SK-N-SH (cell line): Measurements from ENCODE around the gene SOD1. TPM values are rescaled to one million over a fixed set of nuclear protein-coding genes. Genes with fewer than 3 reads are reported as not detected.

ENCODE experiments used
- CTCF ChIA-PET: fragments of 300-600, 350-600 bp; formaldehyde crosslinking; extraction: SDS; loops from one replicate; lab custom pipeline; 2021; lab: Yijun Ruan, JAX
- POLR2A ChIA-PET: fragments of 350-600 bp; sonication (Branson Sonifier 250); formaldehyde crosslinking; extraction: SDS; loops from one replicate; lab custom pipeline; 2020; ENCODE audit warnings: antibody characterized with exemption, inconsistent platforms; lab: Yijun Ruan, JAX
- DNase-seq: peaks from one replicate; pipeline ENCODE4 v3.0.0; 2012
- H2AFZ ChIP-seq: fragments of 200-600 bp; sonication (generic); 2 replicates; pipeline ENCODE4 v1.8.1; 2016; ENCODE audit warnings: antibody characterized with exemption, mild to moderate bottlenecking, low read depth
- H3F3A ChIP-seq: fragments of 200-600 bp; sonication (generic); replicated peaks from 2 replicates; pipeline ENCODE3; 2016; ENCODE audit warnings: antibody characterized with exemption, mild to moderate bottlenecking; ENCODE audit not compliant: insufficient read depth
- H3K27ac ChIP-seq, 2 experiments: fragments of 200-500 bp in 1 of 2; fragments of 200-600 bp in 1 of 2; sonication (Bioruptor generic) in 1 of 2; sonication (generic), shearing (Covaris generic) in 1 of 2; 2 replicates each; pipeline versions ENCODE4 v1.5.1 to v1.6.1; 2014 to 2016; ENCODE audit warnings: low read depth in 2 of 2, inconsistent platforms in 1 of 2, low read length in 1 of 2, mild to moderate bottlenecking in 1 of 2, mixed read lengths in 1 of 2
- H3K27me3 ChIP-seq: fragments of 200-600 bp; sonication (generic), shearing (Covaris generic); 2 replicates; pipeline ENCODE4 v1.6.1; 2016; ENCODE audit warnings: mixed run types; ENCODE audit not compliant: insufficient read depth
- H3K36me3 ChIP-seq, 2 experiments: fragments of 200-500 bp in 1 of 2; fragments of 200-600 bp in 1 of 2; sonication (Bioruptor generic) in 1 of 2; sonication (generic) in 1 of 2; replicated peaks in 1 of 2; 2 replicates each; pipeline versions ENCODE3 to v1.5.1; 2014 to 2016; ENCODE audit warnings: low read length in 1 of 2, mild to moderate bottlenecking in 1 of 2; ENCODE audit not compliant: insufficient read depth in 2 of 2, control insufficient read depth in 1 of 2
- H3K4me1 ChIP-seq, 2 experiments: fragments of 200-500 bp in 1 of 2; fragments of 200-600 bp in 1 of 2; sonication (Bioruptor generic) in 1 of 2; sonication (generic), shearing (Covaris generic) in 1 of 2; 2 replicates each; pipeline versions ENCODE4 v1.5.1 to v1.6.1; 2014 to 2016; ENCODE audit warnings: low read depth in 1 of 2, low read length in 1 of 2, mixed run types in 1 of 2; ENCODE audit not compliant: insufficient read depth in 2 of 2, control insufficient read depth in 1 of 2
- H3K4me2 ChIP-seq: fragments of 200-600 bp; sonication (generic), shearing (Covaris generic); 2 replicates; pipeline ENCODE4 v1.6.1; 2017; ENCODE audit warnings: mixed run types
- H3K4me3 ChIP-seq, 2 experiments: fragments of 200-500 bp in 1 of 2; fragments of 200-600 bp in 1 of 2; sonication (Bioruptor generic) in 1 of 2; sonication (generic), shearing (Covaris generic) in 1 of 2; 2 replicates each; pipeline versions ENCODE4 v1.5.1 to v1.8.1; 2014 to 2016; ENCODE audit warnings: low read depth in 2 of 2, inconsistent platforms in 1 of 2, low read length in 1 of 2, mild to moderate bottlenecking in 1 of 2, mixed read lengths in 1 of 2, moderate library complexity in 1 of 2
- H3K79me2 ChIP-seq: fragments of 200-600 bp; sonication (generic); 2 replicates; pipeline ENCODE4 v1.8.1; 2017; ENCODE audit warnings: mild to moderate bottlenecking; ENCODE audit not compliant: insufficient read depth
- H3K9ac ChIP-seq: fragments of 200-600 bp; sonication (generic); 2 replicates; pipeline ENCODE4 v1.6.1; 2017; ENCODE audit warnings: mixed run types
- H3K9me2 ChIP-seq: fragments of 200-600 bp; sonication (generic); 2 replicates; pipeline ENCODE4 v1.6.1; 2017; ENCODE audit warnings: mixed run types
- H3K9me3 ChIP-seq: fragments of 200-600 bp; sonication (generic); 2 replicates; pipeline ENCODE4 v1.6.1; 2017; ENCODE audit warnings: mixed run types, mild to moderate bottlenecking, moderate library complexity
- H4K20me1 ChIP-seq: fragments of 200-600 bp; sonication (generic); 2 replicates; pipeline ENCODE4 v1.6.1; 2017; ENCODE audit warnings: mild to moderate bottlenecking, mixed run types; ENCODE audit not compliant: insufficient read depth
- CHD2 ChIP-seq: fragments of 150-350 bp; IDR thresholded peaks from 2 replicates; pipeline ENCODE4 v1.6.1; 2018; ENCODE audit warnings: low read length; ENCODE audit not compliant: partially characterized antibody
- ELF1 ChIP-seq: IDR thresholded peaks from 2 replicates; pipeline ENCODE4 v1.4.0; 2012
- EP300 ChIP-seq, 2 experiments: IDR thresholded peaks; 2 replicates each; pipeline versions ENCODE4 v1.4.0 to v1.6.1; 2012; ENCODE audit warnings: borderline replicate concordance in 1 of 2, low read depth in 1 of 2, low read length in 1 of 2
- EZH2phosphoT487 ChIP-seq: fragments of 200-600 bp; sonication (generic); IDR thresholded peaks from 2 replicates; pipeline ENCODE4 v1.6.1; 2017; ENCODE audit warnings: low read depth, mixed run types, mild to moderate bottlenecking, antibody characterized with exemption, moderate library complexity, borderline replicate concordance
- FOSL2 ChIP-seq: IDR thresholded peaks from 2 replicates; pipeline ENCODE4 v1.4.0; 2012; ENCODE audit warnings: low read depth, mild to moderate bottlenecking, moderate library complexity, borderline replicate concordance
- FOXJ3 ChIP-seq: sonication (generic); formaldehyde crosslinking; IDR thresholded peaks from 2 replicates; pipeline ENCODE4 v1.5.1; 2020; ENCODE audit warnings: mild to moderate bottlenecking, missing genetic modification reagents
- GABPA ChIP-seq: IDR thresholded peaks from 2 replicates; pipeline ENCODE4 v1.4.0; 2012; ENCODE audit warnings: low read depth, mild to moderate bottlenecking
- JUND ChIP-seq: IDR thresholded peaks from 2 replicates; pipeline ENCODE4 v1.4.0; 2012
- MEF2A ChIP-seq: IDR thresholded peaks from 2 replicates; pipeline ENCODE4 v1.4.0; 2012; ENCODE audit warnings: low read depth, borderline replicate concordance
- MXI1 ChIP-seq: IDR thresholded peaks from 2 replicates; pipeline ENCODE4 v1.6.1; 2012; ENCODE audit warnings: mild to moderate bottlenecking, low read depth, low read length, improper control_type of control experiment
- NFIC ChIP-seq: IDR thresholded peaks from 2 replicates; pipeline ENCODE4 v1.4.0; 2012; ENCODE audit warnings: borderline replicate concordance
- NRF1 ChIP-seq: IDR thresholded peaks from 2 replicates; pipeline ENCODE4 v1.6.1; 2012; ENCODE audit warnings: low read depth, mild to moderate bottlenecking, low read length
- POLR2AphosphoS5 ChIP-seq: IDR thresholded peaks from 2 replicates; pipeline ENCODE4 v1.6.1; 2012; ENCODE audit warnings: low read depth, low read length
- RCOR1 ChIP-seq: fragments of 150-350 bp; IDR thresholded peaks from 2 replicates; pipeline ENCODE4 v1.6.1; 2017; ENCODE audit warnings: antibody characterized with exemption, low read length
- RFX5 ChIP-seq: IDR thresholded peaks from 2 replicates; pipeline ENCODE4 v1.6.1; 2012; ENCODE audit warnings: mild to moderate bottlenecking, improper control_type of control experiment, low read length
- RXRA ChIP-seq: IDR thresholded peaks from 2 replicates; pipeline ENCODE4 v1.4.0; 2012; ENCODE audit warnings: low read depth, mild to moderate bottlenecking, borderline replicate concordance
- SIN3A ChIP-seq: IDR thresholded peaks from 2 replicates; pipeline ENCODE4 v1.6.1; 2012; ENCODE audit warnings: low read depth, mild to moderate bottlenecking, low read length, moderate library complexity, borderline replicate concordance
- SMC3 ChIP-seq: IDR thresholded peaks from 2 replicates; pipeline ENCODE4 v1.6.1; 2012; ENCODE audit warnings: low read depth, low read length, improper control_type of control experiment
- TAF1 ChIP-seq: IDR thresholded peaks from 2 replicates; pipeline ENCODE4 v1.6.1; 2012; ENCODE audit warnings: low read depth, mild to moderate bottlenecking, low read length, moderate library complexity, borderline replicate concordance
- TCF12 ChIP-seq: IDR thresholded peaks from 2 replicates; pipeline ENCODE4 v1.4.0; 2012
- TEAD4 ChIP-seq: IDR thresholded peaks from 2 replicates; pipeline ENCODE4 v1.4.0; 2012; ENCODE audit warnings: mild to moderate bottlenecking, borderline replicate concordance; ENCODE audit not compliant: insufficient read depth
- YY1 ChIP-seq: IDR thresholded peaks from 2 replicates; pipeline ENCODE4 v1.4.0; 2012; ENCODE audit warnings: low read depth, mild to moderate bottlenecking
- WGBS: methylation state at CpG from one replicate; pipeline ENCODE4 v1.1.6; 2017; ENCODE audit warnings: low lambda C conversion rate; 5-methylcytosine and 5-hydroxymethylcytosine counted together
- polyA plus RNA-seq, 3 experiments: library from polyadenylated mRNA; depleted of rRNA; stranded (reverse); fragments of >200 nt; gene quantifications; 2 replicates each; pipeline ENCODE4 v1.2.3, GENCODE V29; 2012
- TF ChIP-seq, protein P1 (sequence below): IDR thresholded peaks from 2 replicates; pipeline ENCODE4 v1.4.0; 2012; ENCODE audit warnings: low read depth, borderline replicate concordance
- TF ChIP-seq, protein P2 (sequence below): IDR thresholded peaks from 2 replicates; pipeline ENCODE4 v1.4.0; 2012; ENCODE audit warnings: low read depth
- TF ChIP-seq, protein P3 (sequence below): fragments of 150-350 bp; IDR thresholded peaks from 2 replicates; pipeline ENCODE4 v1.6.1; 2017; ENCODE audit warnings: antibody characterized with exemption, low read length, low read depth, borderline replicate concordance
- TF ChIP-seq, protein P4 (sequence below): IDR thresholded peaks from 2 replicates; pipeline ENCODE4 v1.4.0; 2012; ENCODE audit warnings: low read depth, borderline replicate concordance
- TF ChIP-seq, protein P5 (sequence below): fragments of 200-600 bp; sonication (generic); IDR thresholded peaks from 2 replicates; pipeline ENCODE4 v1.6.1; 2017; ENCODE audit warnings: antibody characterized with exemption, mild to moderate bottlenecking, moderate library complexity

SOD1 gene
- polyA plus RNA-seq, 1 of the 3 experiments (the other 2 are of a cell fraction): 572 TPM

DNA sequence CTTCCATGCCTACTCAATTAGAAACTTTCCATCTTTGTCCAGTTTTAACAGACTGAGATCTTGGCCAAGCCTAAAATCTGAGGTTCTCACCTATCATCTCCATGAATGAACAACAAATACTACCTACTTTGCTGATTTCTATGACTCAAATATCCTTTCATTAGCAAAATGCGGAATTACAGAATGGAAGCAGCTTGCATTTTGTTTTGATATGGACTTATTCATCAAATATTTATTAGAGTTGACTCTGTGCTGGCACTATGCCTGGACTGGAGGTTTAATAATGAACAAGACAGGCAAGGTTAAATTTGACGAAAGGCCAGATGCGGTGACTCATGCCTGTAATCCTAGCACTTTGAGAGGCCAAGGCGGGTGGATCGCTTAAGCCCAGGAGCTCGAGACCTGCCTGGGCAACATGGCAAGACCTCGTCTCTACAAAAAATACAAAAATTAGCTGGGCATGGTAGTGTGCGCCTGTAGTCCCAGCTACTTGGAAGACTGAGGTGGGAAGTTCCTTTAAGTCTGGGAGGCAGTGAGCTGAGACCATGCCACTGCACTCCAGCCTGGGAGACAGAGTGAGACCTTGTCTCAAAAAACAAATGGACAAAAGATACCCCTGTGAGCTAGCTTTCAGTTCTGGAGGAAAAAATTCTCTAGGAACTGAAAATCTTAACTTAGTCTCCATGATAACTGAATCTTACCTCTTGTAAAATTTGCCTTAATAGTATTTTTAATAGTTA, 29.4 kb upstream of the SOD1 start:
- Histone ChIP-seq H2AFZ (no peak overlapping the region), H3K36me3 (no peaks in the 10 kb centered on the region), H3K4me2 (peak overlapping the region; percentile 66; the same call in 1 of the 2 replicates), H3K9me3 (no peaks in the 10 kb centered on the region), H3K27me3 (no peaks in the 10 kb centered on the region), H3K4me1 (peaks cover 0 to 5% of the 10 kb centered on the region in 2 experiments; a peak in 2 of 4 replicates), H3K4me3 (no peak overlapping the region), H3K79me2 (no peaks in the 10 kb centered on the region), H3K27ac (peak overlapping the region in 1 of 2 experiments; percentile 54; a peak in 2 of 4 replicates), H4K20me1 (no peaks in the 10 kb centered on the region), H3K9ac (no peak overlapping the region), H3K9me2 (no peaks in the 10 kb centered on the region), H3F3A (peaks cover 3% of the 10 kb centered on the region)
- DNase-seq: no peak
- WGBS: 13% methylated on average over 8 of the region's 8 CpGs
- ChIA-PET CTCF (no interaction called here), POLR2A (no interaction called here)
- 0 out of 2 replicates have a peak, but pooled peaks have one; percentile 40 for TF ChIP-seq ELF1
- no peak for TF ChIP-seq TEAD4
- peak; percentile 88 for TF ChIP-seq FOSL2
- TF ChIP-seq, protein P1, sequence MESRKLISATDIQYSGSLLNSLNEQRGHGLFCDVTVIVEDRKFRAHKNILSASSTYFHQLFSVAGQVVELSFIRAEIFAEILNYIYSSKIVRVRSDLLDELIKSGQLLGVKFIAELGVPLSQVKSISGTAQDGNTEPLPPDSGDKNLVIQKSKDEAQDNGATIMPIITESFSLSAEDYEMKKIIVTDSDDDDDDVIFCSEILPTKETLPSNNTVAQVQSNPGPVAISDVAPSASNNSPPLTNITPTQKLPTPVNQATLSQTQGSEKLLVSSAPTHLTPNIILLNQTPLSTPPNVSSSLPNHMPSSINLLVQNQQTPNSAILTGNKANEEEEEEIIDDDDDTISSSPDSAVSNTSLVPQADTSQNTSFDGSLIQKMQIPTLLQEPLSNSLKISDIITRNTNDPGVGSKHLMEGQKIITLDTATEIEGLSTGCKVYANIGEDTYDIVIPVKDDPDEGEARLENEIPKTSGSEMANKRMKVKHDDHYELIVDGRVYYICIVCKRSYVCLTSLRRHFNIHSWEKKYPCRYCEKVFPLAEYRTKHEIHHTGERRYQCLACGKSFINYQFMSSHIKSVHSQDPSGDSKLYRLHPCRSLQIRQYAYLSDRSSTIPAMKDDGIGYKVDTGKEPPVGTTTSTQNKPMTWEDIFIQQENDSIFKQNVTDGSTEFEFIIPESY: no peak
- TF ChIP-seq, protein P2, sequence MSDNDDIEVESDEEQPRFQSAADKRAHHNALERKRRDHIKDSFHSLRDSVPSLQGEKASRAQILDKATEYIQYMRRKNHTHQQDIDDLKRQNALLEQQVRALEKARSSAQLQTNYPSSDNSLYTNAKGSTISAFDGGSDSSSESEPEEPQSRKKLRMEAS: 0 out of 2 replicates have a peak, but pooled peaks have one; percentile 49
- no peak for TF ChIP-seq NRF1
- TF ChIP-seq FOXJ3 (CRISPR knock-in tag): no peak
- peak; percentile 26; the same call in 1 of the 2 replicates for TF ChIP-seq POLR2AphosphoS5
- peak; percentile 86 for TF ChIP-seq TCF12
- TF ChIP-seq RFX5: no peak
- 0 out of 2 replicates have a peak, but pooled peaks have one; percentile 21 for TF ChIP-seq RXRA
- no peak for TF ChIP-seq MEF2A
- no peak for TF ChIP-seq SMC3
- no peak for TF ChIP-seq MXI1
- no peak for TF ChIP-seq RCOR1
- peak; percentile 87 for TF ChIP-seq JUND
- TF ChIP-seq TAF1: no peak
- TF ChIP-seq SIN3A: no peak
- TF ChIP-seq, protein P3, sequence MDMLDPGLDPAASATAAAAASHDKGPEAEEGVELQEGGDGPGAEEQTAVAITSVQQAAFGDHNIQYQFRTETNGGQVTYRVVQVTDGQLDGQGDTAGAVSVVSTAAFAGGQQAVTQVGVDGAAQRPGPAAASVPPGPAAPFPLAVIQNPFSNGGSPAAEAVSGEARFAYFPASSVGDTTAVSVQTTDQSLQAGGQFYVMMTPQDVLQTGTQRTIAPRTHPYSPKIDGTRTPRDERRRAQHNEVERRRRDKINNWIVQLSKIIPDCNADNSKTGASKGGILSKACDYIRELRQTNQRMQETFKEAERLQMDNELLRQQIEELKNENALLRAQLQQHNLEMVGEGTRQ: no peak
- TF ChIP-seq YY1: 0 out of 2 replicates have a peak, but pooled peaks have one; percentile 34
- TF ChIP-seq, protein P4, sequence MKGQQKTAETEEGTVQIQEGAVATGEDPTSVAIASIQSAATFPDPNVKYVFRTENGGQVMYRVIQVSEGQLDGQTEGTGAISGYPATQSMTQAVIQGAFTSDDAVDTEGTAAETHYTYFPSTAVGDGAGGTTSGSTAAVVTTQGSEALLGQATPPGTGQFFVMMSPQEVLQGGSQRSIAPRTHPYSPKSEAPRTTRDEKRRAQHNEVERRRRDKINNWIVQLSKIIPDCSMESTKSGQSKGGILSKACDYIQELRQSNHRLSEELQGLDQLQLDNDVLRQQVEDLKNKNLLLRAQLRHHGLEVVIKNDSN: no peak
- no peak for TF ChIP-seq CHD2
- TF ChIP-seq NFIC: peak; percentile 93
- TF ChIP-seq EZH2phosphoT487: no peak
- no peak for TF ChIP-seq GABPA
- peak in 1 of 2 experiments; percentile 70; a peak in 1 of 4 replicates for TF ChIP-seq EP300 (IDR thresholded peaks at IDR 0.05; ENCODE audit: borderline replicate concordance in 1 of 2, low read depth in 1 of 2, low read length in 1 of 2)
- TF ChIP-seq, protein P5, sequence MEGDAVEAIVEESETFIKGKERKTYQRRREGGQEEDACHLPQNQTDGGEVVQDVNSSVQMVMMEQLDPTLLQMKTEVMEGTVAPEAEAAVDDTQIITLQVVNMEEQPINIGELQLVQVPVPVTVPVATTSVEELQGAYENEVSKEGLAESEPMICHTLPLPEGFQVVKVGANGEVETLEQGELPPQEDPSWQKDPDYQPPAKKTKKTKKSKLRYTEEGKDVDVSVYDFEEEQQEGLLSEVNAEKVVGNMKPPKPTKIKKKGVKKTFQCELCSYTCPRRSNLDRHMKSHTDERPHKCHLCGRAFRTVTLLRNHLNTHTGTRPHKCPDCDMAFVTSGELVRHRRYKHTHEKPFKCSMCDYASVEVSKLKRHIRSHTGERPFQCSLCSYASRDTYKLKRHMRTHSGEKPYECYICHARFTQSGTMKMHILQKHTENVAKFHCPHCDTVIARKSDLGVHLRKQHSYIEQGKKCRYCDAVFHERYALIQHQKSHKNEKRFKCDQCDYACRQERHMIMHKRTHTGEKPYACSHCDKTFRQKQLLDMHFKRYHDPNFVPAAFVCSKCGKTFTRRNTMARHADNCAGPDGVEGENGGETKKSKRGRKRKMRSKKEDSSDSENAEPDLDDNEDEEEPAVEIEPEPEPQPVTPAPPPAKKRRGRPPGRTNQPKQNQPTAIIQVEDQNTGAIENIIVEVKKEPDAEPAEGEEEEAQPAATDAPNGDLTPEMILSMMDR: no peak
